ENCODE data around the gene CUEDC1. TPM values are rescaled to one million over a fixed set of nuclear protein-coding genes. Genes with fewer than 3 reads are reported as not detected.

The CUEDC1 gene
- total and polyA plus RNA-seq, 2 of the 13 experiments (the other 11 are each of a cell fraction or from before 2014, with no cell fraction given): 7.4 to 12.9 TPM

DNA sequence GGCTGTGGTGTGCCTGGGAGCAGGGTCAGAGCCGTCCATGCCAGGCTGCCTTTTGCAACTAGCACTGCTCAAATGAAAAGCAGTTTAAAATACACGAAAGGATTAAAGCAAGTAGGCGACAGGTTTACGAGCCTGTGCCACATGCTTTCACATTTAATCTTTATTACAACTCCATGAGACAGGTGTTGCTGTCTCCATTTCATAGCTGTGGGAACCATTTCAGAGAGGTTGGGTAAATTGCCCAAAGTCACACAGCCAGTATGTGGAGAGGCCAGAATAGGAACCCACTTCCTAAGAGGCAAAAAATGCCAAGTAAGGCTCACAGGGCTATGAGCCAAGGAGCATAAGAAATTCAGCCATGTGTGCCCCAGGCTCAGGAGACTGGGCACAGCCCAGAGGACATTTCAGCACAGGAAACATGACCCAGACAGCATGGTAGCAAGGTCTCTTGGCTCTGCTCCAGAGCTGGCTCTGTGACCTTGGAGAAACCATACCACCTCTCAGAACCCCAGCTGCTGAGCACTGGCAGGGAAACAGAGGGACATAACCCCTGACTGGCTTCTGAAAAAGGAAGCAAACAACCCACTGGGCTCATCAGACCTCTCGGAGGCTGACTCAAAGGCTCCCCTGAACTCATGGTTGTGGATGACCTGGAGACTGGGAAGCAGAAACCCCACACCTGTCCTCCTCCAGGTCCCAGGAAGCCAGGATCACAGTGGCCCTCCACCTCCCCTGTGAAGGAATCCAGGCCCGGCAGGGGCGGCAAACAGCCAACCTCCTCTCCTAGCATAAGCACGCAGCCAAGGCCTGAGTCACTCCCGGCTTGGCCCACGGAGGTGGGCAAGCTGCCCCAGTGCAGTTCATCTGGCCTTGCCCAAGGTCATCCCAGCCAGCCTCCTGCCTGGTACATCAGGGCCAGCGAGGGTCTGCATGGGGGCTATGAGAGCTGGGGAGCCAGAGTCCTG, 65.0 kb downstream of the CUEDC1 start (continued):
- TF ChIP-seq ZNF615 (CRISPR knock-in tag; IDR thresholded peaks at IDR 0.05; ENCODE audit: borderline replicate concordance) (no peak), MED13 (CRISPR knock-in tag; IDR thresholded peaks at IDR 0.05) (no peak), MED1 (CRISPR knock-in tag; IDR thresholded peaks at IDR 0.05) (0 out of 2 replicates have a peak, but pooled peaks have one; percentile 12), TBL1XR1 (IDR thresholded peaks at IDR 0.05; ENCODE audit: borderline replicate concordance, low read length, partially characterized antibody) (no peak), ELF4 (CRISPR knock-in tag; IDR thresholded peaks at IDR 0.05; ENCODE audit: borderline replicate concordance) (no peak), ZNF781 (CRISPR knock-in tag; IDR thresholded peaks at IDR 0.05; ENCODE audit: borderline replicate concordance, not compliant biosample characterization) (no peak), SALL1 (CRISPR knock-in tag; IDR thresholded peaks at IDR 0.05) (no peak), ZNF646 (CRISPR knock-in tag; IDR thresholded peaks at IDR 0.05) (no peak), GABPA (IDR thresholded peaks at IDR 0.05; ENCODE audit: low read depth, low read length) (no peak), GABPA (CRISPR knock-in tag; IDR thresholded peaks at IDR 0.05; ENCODE audit: low read depth) (no peak), KLF15 (CRISPR knock-in tag; IDR thresholded peaks at IDR 0.05; ENCODE audit: borderline replicate concordance) (no peak), FUBP1 (CRISPR knock-in tag; IDR thresholded peaks at IDR 0.05; ENCODE audit: borderline replicate concordance) (no peak)
- TF ChIP-seq, protein P1, sequence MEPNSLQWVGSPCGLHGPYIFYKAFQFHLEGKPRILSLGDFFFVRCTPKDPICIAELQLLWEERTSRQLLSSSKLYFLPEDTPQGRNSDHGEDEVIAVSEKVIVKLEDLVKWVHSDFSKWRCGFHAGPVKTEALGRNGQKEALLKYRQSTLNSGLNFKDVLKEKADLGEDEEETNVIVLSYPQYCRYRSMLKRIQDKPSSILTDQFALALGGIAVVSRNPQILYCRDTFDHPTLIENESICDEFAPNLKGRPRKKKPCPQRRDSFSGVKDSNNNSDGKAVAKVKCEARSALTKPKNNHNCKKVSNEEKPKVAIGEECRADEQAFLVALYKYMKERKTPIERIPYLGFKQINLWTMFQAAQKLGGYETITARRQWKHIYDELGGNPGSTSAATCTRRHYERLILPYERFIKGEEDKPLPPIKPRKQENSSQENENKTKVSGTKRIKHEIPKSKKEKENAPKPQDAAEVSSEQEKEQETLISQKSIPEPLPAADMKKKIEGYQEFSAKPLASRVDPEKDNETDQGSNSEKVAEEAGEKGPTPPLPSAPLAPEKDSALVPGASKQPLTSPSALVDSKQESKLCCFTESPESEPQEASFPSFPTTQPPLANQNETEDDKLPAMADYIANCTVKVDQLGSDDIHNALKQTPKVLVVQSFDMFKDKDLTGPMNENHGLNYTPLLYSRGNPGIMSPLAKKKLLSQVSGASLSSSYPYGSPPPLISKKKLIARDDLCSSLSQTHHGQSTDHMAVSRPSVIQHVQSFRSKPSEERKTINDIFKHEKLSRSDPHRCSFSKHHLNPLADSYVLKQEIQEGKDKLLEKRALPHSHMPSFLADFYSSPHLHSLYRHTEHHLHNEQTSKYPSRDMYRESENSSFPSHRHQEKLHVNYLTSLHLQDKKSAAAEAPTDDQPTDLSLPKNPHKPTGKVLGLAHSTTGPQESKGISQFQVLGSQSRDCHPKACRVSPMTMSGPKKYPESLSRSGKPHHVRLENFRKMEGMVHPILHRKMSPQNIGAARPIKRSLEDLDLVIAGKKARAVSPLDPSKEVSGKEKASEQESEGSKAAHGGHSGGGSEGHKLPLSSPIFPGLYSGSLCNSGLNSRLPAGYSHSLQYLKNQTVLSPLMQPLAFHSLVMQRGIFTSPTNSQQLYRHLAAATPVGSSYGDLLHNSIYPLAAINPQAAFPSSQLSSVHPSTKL (CRISPR knock-in tag; IDR thresholded peaks at IDR 0.05): no peak

All from HepG2 (cell line).